GM19351 (cell line): ENCODE results near the gene COL4A5.
"Not testable (repeated sequence)": the region's sequence is repeated elsewhere in the genome, so short reads cannot be mapped to it uniquely, and the experiment has no call there.

ENCODE experiments used
- ATAC-seq: cut with Tn5 transposase; IDR thresholded peaks from one replicate; pipeline ENCODE4 v1.9.1; 2021; ENCODE audit warnings: mild to moderate bottlenecking, moderate library complexity; ENCODE audit not compliant: unreplicated experiment

Gene COL4A5

GRCh38 chrX:108453841-108454240 lies 14.2 kb downstream of the COL4A5 start:
- ATAC-seq, result no peak

- ATAC-seq, result no peak
Observed at GRCh38 chrX:108456971-108457477, 17.4 kb downstream of the COL4A5 start.

- ATAC-seq, result no peak
Observed at GRCh38 chrX:108464604-108465003, 25.0 kb downstream of the COL4A5 start.

- ATAC-seq, result no peak
Observed at GRCh38 chrX:108468486-108468885, 28.8 kb downstream of the COL4A5 start.

- no peak for ATAC-seq
Observed at GRCh38 chrX:108473979-108474378, 34.3 kb downstream of the COL4A5 start.

GRCh38 chrX:108481528-108481927 lies 41.9 kb downstream of the COL4A5 start:
- not testable (repeated sequence) for ATAC-seq

GRCh38 chrX:108484251-108484650 lies 44.6 kb downstream of the COL4A5 start:
- ATAC-seq, result no peak

- ATAC-seq, result no peak
Observed at GRCh38 chrX:108485960-108486359, 46.3 kb downstream of the COL4A5 start.

GRCh38 chrX:108494406-108495090 lies 54.9 kb downstream of the COL4A5 start:
- no peak for ATAC-seq

- no peak for ATAC-seq
Observed at GRCh38 chrX:108511721-108512120, 72.1 kb downstream of the COL4A5 start.

- no peak for ATAC-seq
Observed at GRCh38 chrX:108516184-108516583, 76.5 kb downstream of the COL4A5 start.

- no peak for ATAC-seq
Observed at GRCh38 chrX:108527724-108528123, 88.1 kb downstream of the COL4A5 start.

- ATAC-seq, result peak; percentile 98
Observed at GRCh38 chrX:108537005-108537404, 97.4 kb downstream of the COL4A5 start.

GRCh38 chrX:108541286-108541685 lies 101.6 kb downstream of the COL4A5 start:
- ATAC-seq, result no peak

- ATAC-seq, result no peak
Observed at GRCh38 chrX:108557580-108557979, 117.9 kb downstream of the COL4A5 start.

GRCh38 chrX:108558217-108558616 lies 118.6 kb downstream of the COL4A5 start:
- ATAC-seq, result no peak

- no peak for ATAC-seq
Observed at GRCh38 chrX:108573136-108573535, 133.5 kb downstream of the COL4A5 start.

- no peak for ATAC-seq
Observed at GRCh38 chrX:108582151-108582550, 142.5 kb downstream of the COL4A5 start.

- peak; percentile 55 for ATAC-seq
Observed at GRCh38 chrX:108584617-108585211, 145.1 kb downstream of the COL4A5 start.

GRCh38 chrX:108590496-108590895 lies 150.9 kb downstream of the COL4A5 start:
- no peak for ATAC-seq

GRCh38 chrX:108601276-108601675 lies 161.6 kb downstream of the COL4A5 start:
- ATAC-seq, result no peak

GRCh38 chrX:108610141-108610540 lies 170.5 kb downstream of the COL4A5 start:
- no peak for ATAC-seq
